PC-9 (cell line): ENCODE results near the gene ETNK2. TPM values are rescaled to one million over a fixed set of nuclear protein-coding genes. Genes with fewer than 3 reads are reported as not detected.
"Not testable (repeated sequence)": the region's sequence is repeated elsewhere in the genome, so short reads cannot be mapped to it uniquely, and the experiment has no call there.

Experiments
- BruUV-seq: library from RNA; stranded (reverse); fragments of 400-500 nt; replicated peaks from 2 replicates; lab custom pipeline; 2021; lab: Mats Ljungman, UMichigan
- CTCF ChIA-PET: fragments of 300-600 bp; sonication (Branson Sonifier 250); formaldehyde crosslinking; loops from one replicate; lab custom pipeline; 2022; ENCODE audit warnings: antibody characterized with exemption; lab: Charles Lee
- POLR2A ChIA-PET: fragments of 300-600 bp; sonication (Branson Sonifier 250); formaldehyde crosslinking; loops from one replicate; lab custom pipeline; 2022; ENCODE audit warnings: antibody characterized with exemption; ENCODE audit not compliant: unreplicated experiment; lab: Charles Lee
- DNase-seq, 2 experiments: peaks; one replicate each; pipeline versions ENCODE4 v3.0.0 to v3.0.0-alpha.2; 2015 to 2022; ENCODE audit warnings: mixed read lengths in 1 of 2
- H2AFZ ChIP-seq: fragments of 200-600 bp; sonication (generic); 2 replicates; pipeline ENCODE4 v1.8.1; 2017; ENCODE audit warnings: antibody characterized with exemption
- H3F3A ChIP-seq: fragments of 200-600 bp; sonication (generic); 2 replicates; pipeline ENCODE4 v1.8.1; 2017; ENCODE audit warnings: antibody characterized with exemption, mild to moderate bottlenecking, low read depth; ENCODE audit not compliant: insufficient read depth
- H3K27ac ChIP-seq: fragments of 200-600 bp; sonication (generic); 2 replicates; pipeline ENCODE4 v1.6.1; 2016; ENCODE audit warnings: mixed run types
- H3K27me3 ChIP-seq: fragments of 200-600 bp; sonication (generic); 2 replicates; pipeline ENCODE4 v1.6.1; 2016; ENCODE audit warnings: low read depth, mixed run types; ENCODE audit not compliant: insufficient read depth
- H3K36me3 ChIP-seq: fragments of 200-600 bp; sonication (generic); 2 replicates; pipeline ENCODE4 v1.6.1; 2016; ENCODE audit warnings: low read depth, mixed run types
- H3K4me1 ChIP-seq: fragments of 200-600 bp; sonication (generic); replicated peaks from 2 replicates; pipeline ENCODE4 v1.6.1; 2016; ENCODE audit warnings: mixed run types; ENCODE audit not compliant: insufficient read depth
- H3K4me2 ChIP-seq: fragments of 200-600 bp; sonication (generic); 2 replicates; pipeline ENCODE4 v1.6.1; 2017; ENCODE audit warnings: mixed run types
- H3K4me3 ChIP-seq: fragments of 200-600 bp; sonication (generic); 2 replicates; pipeline ENCODE4 v1.6.1; 2016; ENCODE audit warnings: mixed run types
- H3K79me2 ChIP-seq: fragments of 200-600 bp; sonication (generic); 2 replicates; pipeline ENCODE4 v1.6.1; 2017; ENCODE audit warnings: low read depth, mixed run types
- H3K9me2 ChIP-seq: fragments of 200-600 bp; sonication (generic); 2 replicates; pipeline ENCODE4 v1.8.1; 2017; ENCODE audit warnings: mild to moderate bottlenecking; ENCODE audit not compliant: insufficient read depth
- H3K9me3 ChIP-seq: fragments of 200-600 bp; sonication (generic); 2 replicates; pipeline ENCODE4 v1.8.1; 2016; ENCODE audit warnings: low read depth; ENCODE audit not compliant: insufficient read depth
- H4K20me1 ChIP-seq: fragments of 200-600 bp; sonication (generic); 2 replicates; pipeline ENCODE4 v1.8.1; 2017; ENCODE audit not compliant: insufficient read depth
- EZH2 ChIP-seq: fragments of 200-600 bp; sonication (generic); IDR thresholded peaks from 2 replicates; pipeline ENCODE4 v1.8.0; 2017; ENCODE audit warnings: antibody characterized with exemption, low read depth
- intact Hi-C: fragments of 100-400 bp; cut with micrococcal nuclease; formaldehyde crosslinking; loops from one replicate; pipeline ENCODE4 v1.10.0; 2022; ENCODE audit not compliant: unreplicated experiment
- total RNA-seq: library from RNA; stranded (reverse); gene quantifications from 2 replicates; pipeline ENCODE4 v1.2.3, GENCODE V29; 2021
- TF ChIP-seq, protein P1 (sequence below): fragments of 200-600 bp; sonication (generic); conservative IDR thresholded peaks from 2 replicates; pipeline ENCODE4 v1.6.1; 2017; ENCODE audit warnings: mixed run types, antibody characterized with exemption, mild to moderate bottlenecking, moderate library complexity

The ETNK2 gene
- total RNA-seq, 1 experiment from 2014 or later = 16.3 TPM

GRCh38 chr1:204102029-204102611, 49.7 kb downstream of the ETNK2 start:
- ChIA-PET CTCF (interaction anchor here (0.9 kb wide), 1 partner anchor 22 kb away, joined by 3 read pairs; no protein-coding TSS in a partner anchor), POLR2A (interaction anchor here (0.6 kb wide), 1 partner anchor 463 kb away, joined by 12 read pairs; no protein-coding TSS in a partner anchor)
- H3K9me2 ChIP-seq = no peaks in the 10 kb centered on the region
- no peak overlapping the region for H2AFZ ChIP-seq
- H3K79me2 ChIP-seq = peaks cover 93% of the 10 kb centered on the region
- H3K4me1 ChIP-seq = peaks cover 90% of the 10 kb centered on the region
- peak overlapping the region; percentile 77 for H3K4me2 ChIP-seq
- peak overlapping the region; percentile 13; the same call in 1 of the 2 replicates for H3K4me3 ChIP-seq
- BruUV-seq = no TSS peak
- 0 out of 2 replicates have a peak, but pooled peaks cover 9% of the 10 kb centered on the region for H3K36me3 ChIP-seq
- peak in 1 of 2 experiments; percentile 17 for DNase-seq
- H3K27me3 ChIP-seq = no peaks in the 10 kb centered on the region
- no peaks in the 10 kb centered on the region for H3K9me3 ChIP-seq
- peaks cover 73% of the 10 kb centered on the region for H3F3A ChIP-seq
- H3K27ac ChIP-seq = peak overlapping the region; percentile 96
- TF ChIP-seq, protein P1, sequence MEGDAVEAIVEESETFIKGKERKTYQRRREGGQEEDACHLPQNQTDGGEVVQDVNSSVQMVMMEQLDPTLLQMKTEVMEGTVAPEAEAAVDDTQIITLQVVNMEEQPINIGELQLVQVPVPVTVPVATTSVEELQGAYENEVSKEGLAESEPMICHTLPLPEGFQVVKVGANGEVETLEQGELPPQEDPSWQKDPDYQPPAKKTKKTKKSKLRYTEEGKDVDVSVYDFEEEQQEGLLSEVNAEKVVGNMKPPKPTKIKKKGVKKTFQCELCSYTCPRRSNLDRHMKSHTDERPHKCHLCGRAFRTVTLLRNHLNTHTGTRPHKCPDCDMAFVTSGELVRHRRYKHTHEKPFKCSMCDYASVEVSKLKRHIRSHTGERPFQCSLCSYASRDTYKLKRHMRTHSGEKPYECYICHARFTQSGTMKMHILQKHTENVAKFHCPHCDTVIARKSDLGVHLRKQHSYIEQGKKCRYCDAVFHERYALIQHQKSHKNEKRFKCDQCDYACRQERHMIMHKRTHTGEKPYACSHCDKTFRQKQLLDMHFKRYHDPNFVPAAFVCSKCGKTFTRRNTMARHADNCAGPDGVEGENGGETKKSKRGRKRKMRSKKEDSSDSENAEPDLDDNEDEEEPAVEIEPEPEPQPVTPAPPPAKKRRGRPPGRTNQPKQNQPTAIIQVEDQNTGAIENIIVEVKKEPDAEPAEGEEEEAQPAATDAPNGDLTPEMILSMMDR = no peak
- TF ChIP-seq EZH2 = no peak
- intact Hi-C loops = no loop called here
- H4K20me1 ChIP-seq = no peaks in the 10 kb centered on the region

DNA sequence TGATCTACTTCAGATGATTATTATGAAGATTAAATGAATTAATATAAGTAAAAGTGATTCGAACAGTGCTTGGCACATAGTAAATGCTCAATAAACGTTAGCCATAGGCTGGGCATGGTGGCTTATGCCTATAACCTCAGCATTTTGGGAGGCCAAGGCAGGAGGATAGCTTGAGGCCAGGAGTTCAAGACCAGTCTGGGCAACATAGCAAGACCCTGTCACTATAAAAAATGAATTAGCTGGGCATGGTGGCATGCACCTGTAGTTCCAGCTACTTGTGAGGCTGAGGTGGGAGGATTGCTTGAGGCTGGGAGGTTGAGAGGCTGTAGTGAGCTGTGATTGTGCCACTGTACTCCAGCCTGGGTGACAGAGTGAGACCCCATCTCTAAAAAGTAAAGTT, 52.1 kb downstream of the ETNK2 start:
- CTCF ChIA-PET, H4K20me1 ChIP-seq, H3K27me3 ChIP-seq, H3K9me2 ChIP-seq, DNase-seq, H3K36me3 ChIP-seq, H2AFZ ChIP-seq, H3K4me3 ChIP-seq, intact Hi-C loops, H3K9me3 ChIP-seq, BruUV-seq, H3K4me2 ChIP-seq, POLR2A ChIA-PET: not testable (repeated sequence)
- Histone ChIP-seq H3F3A (peaks cover 75% of the 10 kb centered on the region), H3K27ac (peak overlapping the region; percentile 96), H3K79me2 (peaks cover 93% of the 10 kb centered on the region), H3K4me1 (peaks cover 74% of the 10 kb centered on the region)

GRCh38 chr1:204098683-204099082, 53.2 kb downstream of the ETNK2 start:
- peaks cover 94% of the 10 kb centered on the region for H3K79me2 ChIP-seq
- POLR2A ChIA-PET = no interaction called here

More at GRCh38 chr1:204098683-204099082, 53.2 kb downstream of the ETNK2 start:
- Histone ChIP-seq H3K4me2 (no peak overlapping the region), H4K20me1 (peaks cover 3% of the 10 kb centered on the region), H3K4me3 (no peak overlapping the region), H3F3A (peaks cover 71% of the 10 kb centered on the region), H3K9me3 (no peaks in the 10 kb centered on the region), H3K36me3 (no peaks in the 10 kb centered on the region), H3K4me1 (peaks cover 63% of the 10 kb centered on the region), H3K9me2 (no peaks in the 10 kb centered on the region), H3K27ac (peak overlapping the region; percentile 96), H3K27me3 (no peaks in the 10 kb centered on the region), H2AFZ (no peak overlapping the region)
- intact Hi-C loops = no loop called here
- TF ChIP-seq EZH2 = no peak
- TF ChIP-seq, protein P1 = no peak
- BruUV-seq = no TSS peak
- DNase-seq = no peak
- CTCF ChIA-PET = no interaction called here
